Glomerular endothelial cell (primary cell): Measurements from ENCODE around the gene TADA2B. TPM values are rescaled to one million over a fixed set of nuclear protein-coding genes. Genes with fewer than 3 reads are reported as not detected.

ENCODE experiments used
- DNase-seq: peaks from one replicate; pipeline ENCODE4 v3.0.0-alpha.2; 2011; ENCODE audit warnings: low read depth, low spot score; ENCODE audit errors: extremely low read depth
- total RNA-seq: library from RNA; depleted of rRNA; stranded (reverse); fragments of >200 nt; gene quantifications from 2 replicates; pipeline ENCODE4 v1.2.3, GENCODE V29; 2015

The TADA2B gene
- total RNA-seq, 1 donor from 2014 or later: 15.9 TPM

DNA sequence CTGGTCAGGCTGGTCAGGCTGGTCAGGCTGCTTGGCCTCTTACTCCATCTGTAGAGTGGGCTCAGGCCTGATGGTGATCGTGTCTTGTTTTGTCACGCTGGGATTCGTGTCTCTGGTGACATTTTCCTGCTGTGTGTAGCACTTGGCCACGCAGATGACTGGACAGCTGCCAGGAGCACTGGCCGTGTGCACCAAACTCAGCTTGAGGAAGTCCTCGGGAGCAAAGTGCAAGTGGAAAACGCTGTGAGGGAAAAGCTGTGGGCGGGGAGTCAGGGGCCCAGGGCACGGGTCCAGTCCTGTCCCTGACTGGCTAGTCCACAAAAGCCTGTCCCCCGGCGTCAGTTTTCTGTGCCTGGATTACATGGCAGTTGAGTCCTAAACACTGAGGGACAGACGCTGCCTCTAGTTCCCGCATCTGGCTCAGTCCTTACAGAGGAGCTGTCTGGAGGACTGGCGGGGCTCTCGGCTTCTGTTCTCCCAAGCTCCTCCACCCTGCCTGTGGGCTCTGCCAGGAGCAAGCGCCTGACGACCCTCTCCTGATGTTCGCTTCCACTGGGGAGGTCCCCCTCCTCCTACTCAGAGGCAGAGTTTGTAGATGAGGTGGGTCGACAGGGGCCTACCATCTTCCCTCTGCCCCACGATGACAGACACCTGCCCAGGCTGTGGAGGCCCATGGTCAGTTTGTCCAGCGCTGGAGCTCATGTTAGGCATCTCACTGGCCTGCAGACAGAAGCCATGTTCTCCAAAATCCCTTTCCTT lies 60.6 kb downstream of the TADA2B start:
- DNase-seq: no peak

DNA sequence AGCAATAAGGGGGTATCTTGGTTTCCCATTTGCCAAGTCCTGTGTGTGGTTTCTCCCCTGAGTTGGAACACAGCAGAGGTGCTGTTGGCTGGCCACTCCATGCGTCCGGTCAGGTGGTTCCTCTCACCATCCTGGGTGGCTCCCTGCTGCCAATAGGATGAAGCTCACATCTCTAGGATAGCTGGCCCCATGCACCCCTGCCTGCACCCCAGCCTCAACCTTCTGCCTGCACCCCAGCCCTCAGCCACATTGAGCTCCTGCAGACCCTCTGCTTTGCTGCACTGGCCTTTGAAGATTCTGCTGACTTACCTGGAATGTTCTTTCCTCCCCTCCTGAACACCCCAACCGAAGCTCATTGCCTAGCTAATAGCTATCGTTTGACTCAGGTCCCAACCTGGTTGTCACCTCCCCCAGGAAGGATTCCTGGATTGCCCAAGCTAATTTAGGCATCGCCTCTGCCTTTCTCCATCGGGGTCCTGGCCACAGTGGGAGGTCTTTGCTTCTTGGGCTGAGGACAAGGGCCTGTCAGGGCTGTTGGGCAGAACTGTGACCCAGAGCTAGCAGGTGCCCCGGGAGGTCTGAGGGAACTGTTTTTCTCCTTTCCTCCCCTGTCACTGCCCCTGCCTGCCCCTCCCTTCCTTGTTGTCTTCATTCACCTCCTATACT lies 61.3 kb downstream of the TADA2B start:
- no peak for DNase-seq

DNA sequence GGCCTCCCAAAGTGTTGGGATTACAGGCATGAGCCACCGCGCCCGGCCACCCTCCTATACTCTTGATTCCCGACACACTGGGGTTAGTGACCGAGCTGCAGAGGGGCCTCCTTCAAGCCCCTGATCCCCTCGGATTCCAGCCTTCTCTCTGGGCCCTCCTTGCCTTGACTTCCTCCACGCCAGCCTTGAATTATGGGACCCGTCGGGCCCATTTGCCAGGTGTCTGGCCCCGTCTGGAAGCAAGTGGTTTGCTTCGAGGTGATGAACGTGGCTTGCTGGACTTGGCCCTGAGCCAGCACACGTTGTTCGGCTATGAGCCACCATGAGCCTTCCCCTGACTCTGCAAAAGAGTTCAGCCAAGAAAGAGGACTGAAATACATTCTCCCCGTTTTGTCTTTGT lies 62.1 kb downstream of the TADA2B start:
- DNase-seq: no peak

DNA sequence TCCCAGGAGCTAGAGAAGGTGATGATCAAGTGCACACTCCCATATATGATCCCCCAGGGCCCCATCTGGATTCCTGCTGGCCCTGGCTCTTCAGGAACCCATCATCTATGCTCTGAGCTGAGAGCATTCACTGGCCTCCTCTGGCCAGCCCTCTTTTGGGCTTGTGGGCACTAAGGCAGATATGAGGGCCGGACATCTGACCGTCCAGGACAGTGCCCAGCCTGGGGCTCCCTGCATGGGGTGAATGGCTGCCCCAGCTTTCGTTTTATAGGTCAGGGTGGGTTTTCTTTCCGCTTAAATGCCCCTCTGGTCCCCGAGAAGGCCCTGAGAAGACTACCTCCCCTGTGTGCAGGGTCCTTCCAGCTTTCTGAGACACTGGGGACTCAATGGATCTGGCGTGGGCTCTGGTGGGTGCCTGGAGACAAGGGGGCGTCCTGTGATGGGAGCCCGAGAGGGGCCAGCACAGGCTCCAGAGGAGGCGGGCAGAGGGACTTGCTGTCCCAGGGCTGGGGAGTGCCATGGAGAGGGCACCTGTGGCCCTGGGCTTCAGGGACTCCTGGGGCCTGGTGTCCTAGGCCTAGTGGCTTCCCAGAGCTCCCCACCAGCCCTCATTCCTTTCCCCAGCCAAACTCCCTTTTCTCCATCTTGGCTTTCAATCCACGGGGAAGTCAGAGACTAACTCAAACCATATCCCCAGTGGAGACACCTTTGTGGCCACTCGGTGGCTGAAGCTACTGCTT lies 64.2 kb downstream of the TADA2B start:
- DNase-seq: no peak

Other genes with a start within 250 kb of the TADA2B start
- 21.6 and 22.0 TPM in 2 replicates for gene TBC1D14, start 133.5 kb upstream of the TADA2B start, total RNA-seq
- 23.6 and 31.7 TPM in 2 replicates for gene GRPEL1, start 24.7 kb downstream of the TADA2B start, total RNA-seq
- 0.05 and 0.64 TPM in 2 replicates for gene SORCS2, start 149.2 kb downstream of the TADA2B start, total RNA-seq